GM12878 (cell line): Measurements from ENCODE around the gene RNF220. TPM values are rescaled to one million over a fixed set of nuclear protein-coding genes. Genes with fewer than 3 reads are reported as not detected.

ENCODE experiments used
- ATAC-seq: fragments of 200-7000 bp; cut with Tn5 transposase; 3 replicates; pipeline ENCODE4 v1.9.1; 2020; ENCODE audit warnings: mild to moderate bottlenecking, moderate library complexity
- BruUV-seq: library from RNA; stranded (reverse); fragments of 400-500 nt; replicated peaks from 2 replicates; lab custom pipeline; 2021; lab: Mats Ljungman, UMichigan
- CTCF ChIA-PET: fragments of 300-600 bp; sonication (Branson Sonifier 250); formaldehyde crosslinking; extraction: SDS; loops from one replicate; lab custom pipeline; 2021; ENCODE audit warnings: inconsistent platforms; lab: Yijun Ruan, JAX
- POLR2A ChIA-PET: fragments of 350-600 bp; formaldehyde crosslinking; extraction: SDS; loops from one replicate; lab custom pipeline; 2021; ENCODE audit warnings: inconsistent platforms; lab: Charles Lee
- RAD21 ChIA-PET: fragments of 300-600 bp; sonication (Branson Sonifier 250); formaldehyde crosslinking; loops from one replicate; lab custom pipeline; 2023; ENCODE audit warnings: antibody characterized with exemption; ENCODE audit not compliant: unreplicated experiment; lab: Charles Lee
- SMC1A ChIA-PET: fragments of 300-600 bp; sonication (Branson Sonifier 250); formaldehyde crosslinking; loops from one replicate; lab custom pipeline; 2023; ENCODE audit not compliant: unreplicated experiment, uncharacterized antibody; lab: Charles Lee
- DNase-seq: peaks from one replicate; pipeline ENCODE4 v3.0.0-alpha.2; 2011; ENCODE audit warnings: low read depth, low spot score
- FAIRE-seq: peaks from 3 replicates; lab custom pipeline; 2011; peaks lifted over from hg19 to GRCh38; lab: Jason Lieb, UNC
- H2AFZ ChIP-seq: 2 replicates; pipeline ENCODE4 v1.6.0; 2011; ENCODE audit warnings: low read depth, low read length, control low read depth; ENCODE audit not compliant: control insufficient read depth
- H3K27ac ChIP-seq: 2 replicates; pipeline ENCODE4 v1.5.1; 2011; ENCODE audit warnings: control low read depth; ENCODE audit not compliant: control insufficient read depth, insufficient read depth
- H3K27me3 ChIP-seq, 2 experiments: replicated peaks in 1 of 2; 2 replicates each; pipeline versions ENCODE4 v1.6.0 to v1.6.1; 2011; ENCODE audit warnings: low read length in 1 of 2; ENCODE audit not compliant: control insufficient read depth in 2 of 2, insufficient read depth in 2 of 2
- H3K36me3 ChIP-seq, 2 experiments: 2 replicates each; pipeline ENCODE4 v1.5.1; 2011; ENCODE audit warnings: low read length in 1 of 2; ENCODE audit not compliant: control insufficient read depth in 2 of 2, insufficient read depth in 2 of 2
- H3K4me1 ChIP-seq: 2 replicates; pipeline ENCODE4 v1.6.1; 2011; ENCODE audit warnings: mild to moderate bottlenecking, low read length, moderate library complexity, mixed read lengths; ENCODE audit not compliant: control insufficient read depth, insufficient read depth
- H3K4me2 ChIP-seq: 2 replicates; pipeline ENCODE4 v1.6.0; 2011; ENCODE audit warnings: control low read depth; ENCODE audit not compliant: control insufficient read depth, insufficient read depth
- H3K4me3 ChIP-seq: fragments of 200-600 bp; sonication (generic); 2 replicates; pipeline ENCODE4 v1.5.1; 2016
- H3K79me2 ChIP-seq: 2 replicates; pipeline ENCODE4 v1.6.0; 2011; ENCODE audit warnings: low read length; ENCODE audit not compliant: control insufficient read depth, insufficient read depth
- H3K9ac ChIP-seq: 2 replicates; pipeline ENCODE4 v1.8.0; 2011; ENCODE audit warnings: low read length, control low read depth, mixed read lengths; ENCODE audit not compliant: control insufficient read depth, insufficient read depth
- H3K9me3 ChIP-seq: replicated peaks from 3 replicates; pipeline ENCODE4 v1.5.1; 2011; ENCODE audit warnings: mild to moderate bottlenecking, low read length; ENCODE audit not compliant: control insufficient read depth, insufficient read depth
- H4K20me1 ChIP-seq: 2 replicates; pipeline ENCODE4 v1.6.0; 2011; ENCODE audit not compliant: control insufficient read depth, insufficient read depth
- HDGF ChIP-seq: fragments of 450-650 bp; IDR thresholded peaks from 2 replicates; pipeline ENCODE4 v1.6.1; 2016; ENCODE audit warnings: antibody characterized with exemption
- KLF5 ChIP-seq: fragments of 450-650 bp; IDR thresholded peaks from 2 replicates; pipeline ENCODE4 v1.6.1; 2014; ENCODE audit warnings: mild to moderate bottlenecking; ENCODE audit not compliant: partially characterized antibody
- MTA2 ChIP-seq: fragments of 450-650 bp; IDR thresholded peaks from 2 replicates; pipeline ENCODE4 v1.6.1; 2016; ENCODE audit warnings: low read depth, mild to moderate bottlenecking, moderate library complexity
- NFYA ChIP-seq: IDR thresholded peaks from 2 replicates; pipeline ENCODE4 v1.6.1; 2011; ENCODE audit warnings: low read depth, mild to moderate bottlenecking, low read length, improper control_type of control experiment, borderline replicate concordance
- PAX8 ChIP-seq: fragments of 450-650 bp; IDR thresholded peaks from 2 replicates; pipeline ENCODE4 v1.6.1; 2017; ENCODE audit warnings: mild to moderate bottlenecking, moderate library complexity
- RAD51 ChIP-seq: fragments of 450-650 bp; IDR thresholded peaks from 2 replicates; pipeline ENCODE4 v1.6.1; 2016; ENCODE audit warnings: moderate library complexity, mild to moderate bottlenecking, inconsistent platforms
- RB1 ChIP-seq: fragments of 450-650 bp; formaldehyde crosslinking; IDR thresholded peaks from 2 replicates; pipeline ENCODE4 v1.6.1; 2017; ENCODE audit warnings: mild to moderate bottlenecking, borderline replicate concordance
- REST ChIP-seq: IDR thresholded peaks from 2 replicates; pipeline ENCODE4 v1.6.1; 2012; ENCODE audit warnings: mild to moderate bottlenecking, low read depth, low read length
- SUPT20H ChIP-seq: IDR thresholded peaks from 2 replicates; pipeline ENCODE4 v1.6.1; 2011; ENCODE audit warnings: low read depth, mild to moderate bottlenecking, low read length, moderate library complexity, borderline replicate concordance; ENCODE audit not compliant: control insufficient read depth
- ZNF622 ChIP-seq: fragments of 450-650 bp; IDR thresholded peaks from 2 replicates; pipeline ENCODE4 v1.6.1; 2017; ENCODE audit warnings: mild to moderate bottlenecking, inconsistent platforms
- WGBS: methylation state at CpG from one replicate; pipeline ENCODE4 v1.1.6; 2016; ENCODE audit warnings: low lambda C conversion rate; ENCODE audit not compliant: insufficient replicate concordance, insufficient coverage; ENCODE audit errors: missing lambda C conversion rate; 5-methylcytosine and 5-hydroxymethylcytosine counted together
- in situ Hi-C: fragments of 300-500 bp; cut with MboI; formaldehyde crosslinking; loops from 9 replicates; pipeline ENCODE4 v1.14.3; 2018; ENCODE audit warnings: mixed read lengths
- intact Hi-C: fragments of 100-400 bp; cut with micrococcal nuclease; formaldehyde crosslinking; loops from one replicate; pipeline ENCODE4 v1.14.2; 2022; ENCODE audit not compliant: unreplicated experiment
- polyA plus RNA-seq, 11 experiments: library from polyadenylated mRNA; depleted of rRNA in 4 of 11; unstranded in 6 of 11; stranded (reverse) in 5 of 11; fragments of >200 nt; fragmentation: Nextera tagmentation in 4 of 11; fragmentation: Illumina TruSeq in 1 of 11; extraction: Ambion mirVana in 4 of 11; extraction: Trizol in 1 of 11; gene quantifications; 1 replicate in 1 of 11; 2 replicates in 10 of 11; pipeline versions ENCODE4 v1.2.1 to v1.2.3, GENCODE V29; 2011 to 2016; ENCODE audit warnings: inconsistent platforms in 2 of 11, missing spikeins in 2 of 11, low read depth in 1 of 11
- total RNA-seq, 4 experiments: library from RNA; depleted of rRNA in 3 of 4; stranded (reverse); fragments of >200 nt in 3 of 4; fragmentation: Illumina TruSeq in 1 of 4; extraction: Trizol in 1 of 4; gene quantifications; 2 replicates each; pipeline versions ENCODE4 v1.2.1 to v1.2.3, GENCODE V29; 2013 to 2021
- TF ChIP-seq, protein P1 (sequence below): fragments of 450-650 bp; IDR thresholded peaks from 2 replicates; pipeline ENCODE4 v1.6.1; 2017; ENCODE audit warnings: low read depth, mild to moderate bottlenecking, moderate library complexity

The RNF220 gene
- total and polyA plus RNA-seq, 10 of the 15 experiments (the other 5 are each of a cell fraction or from before 2014, with no cell fraction given), result 4.6 to 84.1 (median 53.7) TPM

- Histone ChIP-seq H3K4me2 (no peak overlapping the region), H3K36me3 (no peaks in the 10 kb centered on the region), H4K20me1 (no peaks in the 10 kb centered on the region), H2AFZ (no peak overlapping the region), H3K27me3 (no peaks in the 10 kb centered on the region; a peak in 1 of 4 replicates), H3K79me2 (peaks cover 18% of the 10 kb centered on the region), H3K9ac (no peak overlapping the region), H3K4me3 (no peak overlapping the region), H3K9me3 (no peaks in the 10 kb centered on the region), H3K4me1 (no peaks in the 10 kb centered on the region), H3K27ac (no peak overlapping the region)
- TF ChIP-seq SUPT20H, result no peak
- TF ChIP-seq HDGF, result no peak
- TF ChIP-seq RAD51, result no peak
- TF ChIP-seq REST, result no peak
- no peak for TF ChIP-seq KLF5
- no peak for TF ChIP-seq NFYA
- TF ChIP-seq ZNF622, result no peak
- TF ChIP-seq RB1, result no peak
- TF ChIP-seq PAX8, result no peak
- no peak for TF ChIP-seq MTA2
- TF ChIP-seq, protein P1, sequence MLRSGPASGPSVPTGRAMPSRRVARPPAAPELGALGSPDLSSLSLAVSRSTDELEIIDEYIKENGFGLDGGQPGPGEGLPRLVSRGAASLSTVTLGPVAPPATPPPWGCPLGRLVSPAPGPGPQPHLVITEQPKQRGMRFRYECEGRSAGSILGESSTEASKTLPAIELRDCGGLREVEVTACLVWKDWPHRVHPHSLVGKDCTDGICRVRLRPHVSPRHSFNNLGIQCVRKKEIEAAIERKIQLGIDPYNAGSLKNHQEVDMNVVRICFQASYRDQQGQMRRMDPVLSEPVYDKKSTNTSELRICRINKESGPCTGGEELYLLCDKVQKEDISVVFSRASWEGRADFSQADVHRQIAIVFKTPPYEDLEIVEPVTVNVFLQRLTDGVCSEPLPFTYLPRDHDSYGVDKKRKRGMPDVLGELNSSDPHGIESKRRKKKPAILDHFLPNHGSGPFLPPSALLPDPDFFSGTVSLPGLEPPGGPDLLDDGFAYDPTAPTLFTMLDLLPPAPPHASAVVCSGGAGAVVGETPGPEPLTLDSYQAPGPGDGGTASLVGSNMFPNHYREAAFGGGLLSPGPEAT, result no peak
- ChIA-PET CTCF (interaction anchor here (0.6 to 3.4 kb wide), 3 partner anchors 19 to 674 kb away, joined by 3 to 22 read pairs (median 4); no protein-coding TSS in a partner anchor), POLR2A (no interaction called here), RAD21 (interaction anchor here (1.3 kb wide), 1 partner anchor 24 kb away, joined by 3 read pairs; no protein-coding TSS in a partner anchor), SMC1A (interaction anchor here (1.2 to 1.9 kb wide), 2 partner anchors 19 to 20 kb away, joined by 3 to 6 read pairs; no protein-coding TSS in a partner anchor)
- intact Hi-C loops, result no loop called here
- DNase-seq, result no peak
- FAIRE-seq, result no peak
- in situ Hi-C loops, result no loop called here
- WGBS, result 75% methylated on average over 5 of the region's 5 CpGs
- ATAC-seq, result no peak
- no TSS peak for BruUV-seq
Measured at GRCh38 chr1:44628962-44629756, 224.1 kb downstream of the RNF220 start.
